DOHH2 (cell line): ENCODE results near the gene OLAH.

Experiments
- H3F3A ChIP-seq: fragments of 200-600 bp; sonication (generic), shearing (Covaris generic); 2 replicates; pipeline ENCODE4 v1.6.0; 2016; ENCODE audit warnings: antibody characterized with exemption, mild to moderate bottlenecking; ENCODE audit not compliant: control insufficient read depth, insufficient read depth
- H3K27ac ChIP-seq: fragments of 200-600 bp; sonication (generic); 2 replicates; pipeline ENCODE4 v1.5.1; 2014; ENCODE audit warnings: low read depth, mild to moderate bottlenecking, low read length, moderate library complexity
- H3K27me3 ChIP-seq: fragments of 200-600 bp; sonication (generic); 2 replicates; pipeline ENCODE4 v1.6.1; 2014; ENCODE audit warnings: mild to moderate bottlenecking, low read length, mixed read lengths; ENCODE audit not compliant: control insufficient read depth
- H3K36me3 ChIP-seq: fragments of 200-600 bp; sonication (generic); 2 replicates; pipeline ENCODE4 v1.6.1; 2014; ENCODE audit warnings: mild to moderate bottlenecking, low read length, moderate library complexity, mixed read lengths; ENCODE audit not compliant: control insufficient read depth
- H3K4me1 ChIP-seq: fragments of 200-600 bp; sonication (generic); 2 replicates; pipeline ENCODE4 v1.6.1; 2014; ENCODE audit warnings: mild to moderate bottlenecking, low read length, mixed read lengths; ENCODE audit not compliant: control insufficient read depth
- H3K4me2 ChIP-seq: fragments of 200-600 bp; sonication (generic); 2 replicates; pipeline ENCODE4 v1.6.0; 2014; ENCODE audit warnings: mild to moderate bottlenecking, low read length, moderate library complexity
- H3K4me3 ChIP-seq: fragments of 200-600 bp; sonication (generic); 2 replicates; pipeline ENCODE4 v1.5.1; 2014; ENCODE audit warnings: mild to moderate bottlenecking, low read length, mixed read lengths
- H3K79me2 ChIP-seq: fragments of 200-600 bp; sonication (generic); 2 replicates; pipeline ENCODE4 v1.6.1; 2014; ENCODE audit warnings: mild to moderate bottlenecking, low read length, mixed read lengths; ENCODE audit not compliant: control insufficient read depth
- H3K9me2 ChIP-seq: fragments of 200-600 bp; sonication (generic); replicated peaks from 2 replicates; pipeline ENCODE4 v1.6.1; 2014; ENCODE audit warnings: mild to moderate bottlenecking, low read length, mixed read lengths; ENCODE audit not compliant: control insufficient read depth
- H3K9me3 ChIP-seq: fragments of 200-600 bp; sonication (generic); 2 replicates; pipeline ENCODE4 v1.6.1; 2014; ENCODE audit warnings: antibody characterized with exemption, low read length, mixed read lengths; ENCODE audit not compliant: control insufficient read depth, insufficient read depth
- H4K20me1 ChIP-seq: fragments of 200-600 bp; sonication (generic); 2 replicates; pipeline ENCODE4 v1.6.0; 2014; ENCODE audit warnings: low read depth, mild to moderate bottlenecking, antibody characterized with exemption, low read length, moderate library complexity; ENCODE audit not compliant: control insufficient read depth, insufficient read depth
- EZH2phosphoT487 ChIP-seq: fragments of 200-600 bp; sonication (generic); IDR thresholded peaks from 2 replicates; pipeline ENCODE4 v1.6.1; 2017; ENCODE audit warnings: borderline replicate concordance, mild to moderate bottlenecking, antibody characterized with exemption, low read length, moderate library complexity, mixed read lengths
- TF ChIP-seq, protein P1 (sequence below): fragments of 200-600 bp; sonication (generic); IDR thresholded peaks from one replicate; pipeline ENCODE4 v1.5.1; 2014; ENCODE audit warnings: antibody characterized with exemption, mild to moderate bottlenecking, low read depth, low read length; ENCODE audit not compliant: poor library complexity, severe bottlenecking

Gene OLAH

DNA sequence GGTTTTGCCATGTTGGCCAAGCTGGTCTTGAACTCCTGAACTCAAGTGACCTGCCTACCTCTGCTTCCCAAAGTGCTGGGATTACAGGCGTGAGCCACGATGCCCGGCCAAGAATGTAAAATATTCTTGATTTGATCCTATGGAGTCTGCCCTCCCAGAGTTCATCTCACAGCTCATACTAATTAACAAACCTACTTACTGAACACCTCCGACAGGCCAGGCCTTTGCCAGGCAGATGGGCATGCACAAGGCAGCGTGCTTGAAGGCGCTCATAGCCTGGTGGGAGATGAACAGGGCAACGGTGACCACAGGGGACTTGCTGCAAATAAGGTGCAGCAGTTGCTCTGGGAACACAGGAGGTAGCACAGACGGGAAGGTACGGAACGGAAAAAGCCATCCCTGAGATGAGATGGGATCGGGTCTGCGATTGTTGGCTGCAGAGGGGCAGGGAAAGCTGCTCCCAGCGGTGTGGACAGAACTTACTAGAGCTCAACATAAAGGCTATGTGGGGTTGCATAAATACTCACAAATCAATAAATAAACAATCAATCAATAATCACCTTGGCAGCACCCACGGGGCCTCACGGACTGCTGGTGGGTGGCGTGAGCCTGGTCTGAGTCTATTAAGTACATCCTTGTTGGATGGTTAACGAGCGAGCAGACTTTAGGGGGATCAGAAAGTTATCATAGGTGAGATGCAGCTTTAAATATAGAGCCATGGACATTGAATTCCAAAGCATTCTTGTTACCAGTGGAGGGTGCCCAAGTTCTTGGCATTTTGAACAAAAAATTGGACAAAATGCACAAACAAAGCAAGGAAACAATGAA is 40.1 kb downstream of the OLAH start:
- H3F3A ChIP-seq = no peaks in the 10 kb centered on the region
- no peak overlapping the region for H3K4me2 ChIP-seq
- H3K9me2 ChIP-seq = no peaks in the 10 kb centered on the region
- no peaks in the 10 kb centered on the region for H3K27me3 ChIP-seq
- TF ChIP-seq, protein P1, sequence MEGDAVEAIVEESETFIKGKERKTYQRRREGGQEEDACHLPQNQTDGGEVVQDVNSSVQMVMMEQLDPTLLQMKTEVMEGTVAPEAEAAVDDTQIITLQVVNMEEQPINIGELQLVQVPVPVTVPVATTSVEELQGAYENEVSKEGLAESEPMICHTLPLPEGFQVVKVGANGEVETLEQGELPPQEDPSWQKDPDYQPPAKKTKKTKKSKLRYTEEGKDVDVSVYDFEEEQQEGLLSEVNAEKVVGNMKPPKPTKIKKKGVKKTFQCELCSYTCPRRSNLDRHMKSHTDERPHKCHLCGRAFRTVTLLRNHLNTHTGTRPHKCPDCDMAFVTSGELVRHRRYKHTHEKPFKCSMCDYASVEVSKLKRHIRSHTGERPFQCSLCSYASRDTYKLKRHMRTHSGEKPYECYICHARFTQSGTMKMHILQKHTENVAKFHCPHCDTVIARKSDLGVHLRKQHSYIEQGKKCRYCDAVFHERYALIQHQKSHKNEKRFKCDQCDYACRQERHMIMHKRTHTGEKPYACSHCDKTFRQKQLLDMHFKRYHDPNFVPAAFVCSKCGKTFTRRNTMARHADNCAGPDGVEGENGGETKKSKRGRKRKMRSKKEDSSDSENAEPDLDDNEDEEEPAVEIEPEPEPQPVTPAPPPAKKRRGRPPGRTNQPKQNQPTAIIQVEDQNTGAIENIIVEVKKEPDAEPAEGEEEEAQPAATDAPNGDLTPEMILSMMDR = no peak
- H3K36me3 ChIP-seq = no peaks in the 10 kb centered on the region
- H4K20me1 ChIP-seq = no peaks in the 10 kb centered on the region
- no peaks in the 10 kb centered on the region for H3K9me3 ChIP-seq
- H3K79me2 ChIP-seq = no peaks in the 10 kb centered on the region
- H3K27ac ChIP-seq = no peak overlapping the region
- peaks cover 6% of the 10 kb centered on the region; the same call in 1 of the 2 replicates for H3K4me1 ChIP-seq
- no peak overlapping the region for H3K4me3 ChIP-seq

- Histone ChIP-seq H3K9me2 (no peaks in the 10 kb centered on the region), H3K27me3 (no peaks in the 10 kb centered on the region), H3K27ac (no peak overlapping the region), H3K36me3 (no peaks in the 10 kb centered on the region), H3K4me1 (peaks cover 6% of the 10 kb centered on the region; the same call in 1 of the 2 replicates), H3K9me3 (no peaks in the 10 kb centered on the region), H4K20me1 (no peaks in the 10 kb centered on the region), H3F3A (no peaks in the 10 kb centered on the region), H3K79me2 (no peaks in the 10 kb centered on the region), H3K4me2 (no peak overlapping the region), H3K4me3 (no peak overlapping the region)
- TF ChIP-seq, protein P1 = no peak
- no peak for TF ChIP-seq EZH2phosphoT487
Observed at GRCh38 chr10:15084502-15084922, 40.8 kb downstream of the OLAH start.

DNA sequence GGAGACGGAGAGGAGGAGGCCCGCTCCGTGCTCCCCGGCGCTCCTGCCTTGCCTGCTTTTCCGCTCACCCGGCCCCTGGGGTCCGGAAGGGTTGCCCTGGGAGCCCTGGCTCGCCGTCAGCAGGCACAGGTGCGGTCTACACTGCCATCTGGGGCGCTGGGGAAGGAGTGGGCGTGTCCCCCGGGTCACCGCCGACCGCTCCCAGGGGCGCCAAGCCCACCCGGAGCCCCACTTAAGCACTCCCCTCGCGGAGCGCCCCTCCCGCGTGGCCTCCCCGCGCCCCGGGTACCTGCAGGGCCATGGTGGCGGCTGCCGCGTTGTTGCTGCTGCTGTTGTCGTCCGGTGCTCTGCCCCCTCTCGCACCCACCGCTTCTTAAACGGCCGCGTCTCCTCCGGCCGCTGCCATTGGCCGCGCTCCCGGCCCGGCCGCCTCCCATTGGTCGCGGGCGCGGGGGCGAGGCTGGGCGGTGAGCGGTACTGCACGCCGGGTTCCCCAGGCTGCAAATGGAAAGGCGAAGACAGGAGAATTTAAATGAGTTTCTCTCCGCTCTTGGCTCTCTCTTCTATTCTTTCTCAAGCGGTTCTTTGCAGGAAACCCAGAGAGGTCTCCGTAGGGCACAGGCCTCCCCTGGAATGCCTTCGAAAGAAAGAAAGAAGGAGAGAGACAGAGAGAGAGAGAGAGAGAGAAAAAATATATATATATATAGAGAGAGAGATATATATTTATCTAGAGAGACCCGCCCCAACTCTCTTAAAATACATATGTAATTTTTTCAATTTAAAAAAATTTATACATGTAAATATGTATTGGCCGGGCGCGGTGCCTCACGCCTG is 44.9 kb downstream of the OLAH start, which contains the start of gene ACBD7:
Gene ACBD7 (minus strand): TSS at position 349 of the 834 bp plus-strand sequence. CDS start 48 bp downstream, at position 301.
- peak within 1 kb of the TSS; percentile 82 for H3K4me3 ChIP-seq
- H3K4me2 ChIP-seq = peak within 1 kb of the TSS; percentile 90
- no peaks in the 10 kb centered on the region for H3K9me2 ChIP-seq
- TF ChIP-seq, protein P1 = no peak
- TF ChIP-seq EZH2phosphoT487 = no peak
- no peaks in the 10 kb centered on the region for H4K20me1 ChIP-seq
- H3K79me2 ChIP-seq = no peaks in the 10 kb centered on the region
- H3F3A ChIP-seq = no peaks in the 10 kb centered on the region
- no peaks in the 10 kb centered on the region for H3K9me3 ChIP-seq
- H3K27me3 ChIP-seq = no peaks in the 10 kb centered on the region
- no peaks in the 10 kb centered on the region for H3K36me3 ChIP-seq
- H3K27ac ChIP-seq = no peak within 1 kb of the TSS
- peaks cover 6% of the 10 kb centered on the region; the same call in 1 of the 2 replicates for H3K4me1 ChIP-seq
